Ishikawa (cell line): ENCODE measurements around the gene FAM162A.

ENCODE experiments used
- CEBPB ChIP-seq: IDR thresholded peaks from 2 replicates; pipeline ENCODE4 v1.6.1; 2012
- EGR1 ChIP-seq: IDR thresholded peaks from 2 replicates; pipeline ENCODE4 v1.6.1; 2012
- EP300 ChIP-seq: IDR thresholded peaks from 2 replicates; pipeline ENCODE4 v1.6.1; 2012; ENCODE audit warnings: borderline replicate concordance
- FOXM1 ChIP-seq: IDR thresholded peaks from 2 replicates; pipeline ENCODE4 v1.6.1; 2012; ENCODE audit warnings: low read depth, borderline replicate concordance
- MAX ChIP-seq: IDR thresholded peaks from 2 replicates; pipeline ENCODE4 v1.6.1; 2012
- REST ChIP-seq: IDR thresholded peaks from 2 replicates; pipeline ENCODE4 v1.6.1; 2012; ENCODE audit warnings: low read depth, mild to moderate bottlenecking
- TEAD4 ChIP-seq: IDR thresholded peaks from 2 replicates; pipeline ENCODE4 v1.6.1; 2012

GRCh38 chr3:122458992-122459391, 75.0 kb downstream of the FAM162A start:
- TF ChIP-seq FOXM1 (no peak), CEBPB (no peak), REST (no peak), MAX (no peak), EP300 (no peak), EGR1 (no peak), TEAD4 (no peak)
